ENCODE measurements around the gene EID2. TPM values are rescaled to one million over a fixed set of nuclear protein-coding genes. Genes with fewer than 3 reads are reported as not detected.

EID2 gene
- total RNA-seq, 1 donor from 2014 or later = 13.5 TPM

DNA sequence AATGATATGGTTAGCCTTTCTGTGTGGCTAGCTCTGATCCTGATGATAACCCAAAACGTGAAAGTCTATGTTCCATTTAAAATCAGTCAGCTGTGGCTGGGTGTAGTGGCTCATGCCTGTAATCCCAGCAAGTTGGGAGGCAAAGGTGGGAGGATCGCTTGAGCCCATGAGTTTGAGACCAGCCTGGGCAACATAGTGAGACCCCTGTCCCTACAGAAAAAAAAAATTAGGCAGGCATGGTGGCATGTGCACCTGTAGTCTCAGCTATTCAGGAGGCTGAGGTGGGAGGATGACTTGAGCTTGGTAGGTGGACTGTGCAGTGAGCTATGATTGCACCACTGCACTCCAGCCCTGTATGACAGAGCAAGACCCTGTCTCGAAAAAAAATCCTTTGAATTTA, 6.2 kb downstream of the EID2 start:
- H3K4me3 ChIP-seq = no peak overlapping the region
- no peak for DNase-seq
- no peak overlapping the region for H3K27ac ChIP-seq
- intact Hi-C loops (cut with DNase I) = no loop called here
- no peaks in the 10 kb centered on the region for H3K27me3 ChIP-seq
- TF ChIP-seq, protein P1, sequence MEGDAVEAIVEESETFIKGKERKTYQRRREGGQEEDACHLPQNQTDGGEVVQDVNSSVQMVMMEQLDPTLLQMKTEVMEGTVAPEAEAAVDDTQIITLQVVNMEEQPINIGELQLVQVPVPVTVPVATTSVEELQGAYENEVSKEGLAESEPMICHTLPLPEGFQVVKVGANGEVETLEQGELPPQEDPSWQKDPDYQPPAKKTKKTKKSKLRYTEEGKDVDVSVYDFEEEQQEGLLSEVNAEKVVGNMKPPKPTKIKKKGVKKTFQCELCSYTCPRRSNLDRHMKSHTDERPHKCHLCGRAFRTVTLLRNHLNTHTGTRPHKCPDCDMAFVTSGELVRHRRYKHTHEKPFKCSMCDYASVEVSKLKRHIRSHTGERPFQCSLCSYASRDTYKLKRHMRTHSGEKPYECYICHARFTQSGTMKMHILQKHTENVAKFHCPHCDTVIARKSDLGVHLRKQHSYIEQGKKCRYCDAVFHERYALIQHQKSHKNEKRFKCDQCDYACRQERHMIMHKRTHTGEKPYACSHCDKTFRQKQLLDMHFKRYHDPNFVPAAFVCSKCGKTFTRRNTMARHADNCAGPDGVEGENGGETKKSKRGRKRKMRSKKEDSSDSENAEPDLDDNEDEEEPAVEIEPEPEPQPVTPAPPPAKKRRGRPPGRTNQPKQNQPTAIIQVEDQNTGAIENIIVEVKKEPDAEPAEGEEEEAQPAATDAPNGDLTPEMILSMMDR (IDR thresholded peaks at IDR 0.05) = no peak
- no peaks in the 10 kb centered on the region for H3K9me3 ChIP-seq
- ATAC-seq = no peak
- peaks cover 25% of the 10 kb centered on the region for H3K4me1 ChIP-seq
- no peaks in the 10 kb centered on the region for H3K36me3 ChIP-seq

DNA sequence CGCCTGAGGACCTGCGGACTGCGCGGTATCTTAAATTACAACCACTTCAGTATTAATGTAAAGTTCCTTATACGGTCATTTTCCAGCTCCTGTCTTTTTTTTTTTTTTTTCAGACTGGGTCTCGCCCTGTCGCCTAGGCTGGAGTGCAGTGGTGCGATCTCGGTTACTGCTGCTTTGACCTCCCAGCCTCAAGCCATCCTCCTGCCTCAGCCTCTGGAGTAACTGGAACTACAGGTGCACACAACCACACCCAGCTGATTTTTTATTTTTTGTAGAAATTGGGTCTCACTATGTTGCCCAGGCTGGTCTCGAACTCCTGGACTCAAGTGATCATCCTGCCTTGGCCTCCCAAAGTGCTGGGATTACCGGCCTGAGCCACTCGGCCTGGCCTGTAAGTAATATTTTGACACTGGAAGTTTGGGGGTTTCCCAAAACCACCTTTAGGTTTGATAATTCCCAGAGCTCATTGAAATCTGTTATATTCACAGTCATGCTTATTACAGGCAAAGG, 6.9 kb downstream of the EID2 start:
- H3K27me3 ChIP-seq = no peaks in the 10 kb centered on the region
- ATAC-seq (no peak), DNase-seq (no peak)
- H3K27ac ChIP-seq = no peak overlapping the region
- H3K4me3 ChIP-seq = peak overlapping the region; percentile 97
- peaks cover 18% of the 10 kb centered on the region for H3K4me1 ChIP-seq
- H3K9me3 ChIP-seq = no peaks in the 10 kb centered on the region
- no peaks in the 10 kb centered on the region for H3K36me3 ChIP-seq
- TF ChIP-seq, protein P1 (IDR thresholded peaks at IDR 0.05) = peak; percentile 9
- intact Hi-C loops (cut with DNase I) = no loop called here

DNA sequence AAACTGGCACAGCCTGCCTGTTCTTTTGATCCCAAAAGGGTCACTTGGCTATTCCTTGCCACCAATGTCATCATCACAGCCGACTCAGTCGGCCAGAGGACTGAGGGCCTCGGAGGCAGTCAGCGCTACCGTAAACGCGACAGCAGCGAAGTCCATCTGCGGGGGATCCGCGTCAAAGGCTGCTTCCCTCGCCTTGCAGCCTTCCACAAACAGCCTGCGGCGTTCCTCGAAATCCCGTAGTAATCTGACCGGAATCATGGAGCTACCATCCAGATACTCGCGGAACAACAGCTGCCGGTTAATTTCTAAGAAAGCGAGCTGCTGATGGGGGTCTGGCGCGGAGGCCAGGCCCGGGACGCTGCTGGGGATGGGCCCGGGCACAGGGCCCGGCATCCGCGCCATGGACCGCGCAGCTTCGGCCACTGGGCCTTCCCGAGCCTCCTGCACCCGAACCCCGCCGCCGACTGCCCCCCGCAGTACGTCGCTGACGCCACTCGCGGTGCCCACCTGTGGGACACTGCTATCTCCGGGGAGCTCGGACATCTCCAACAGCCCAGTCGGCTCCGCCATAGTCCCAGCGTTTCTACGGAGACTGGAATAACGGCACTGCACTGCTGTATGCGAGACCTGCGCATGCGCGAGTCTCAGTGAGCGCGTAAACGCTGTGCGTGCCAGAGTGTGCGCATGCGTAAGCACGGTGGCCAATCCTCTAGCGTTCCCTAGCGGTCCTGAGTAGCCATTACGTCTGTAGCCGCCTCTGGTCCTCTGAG, 7.5 kb downstream of the EID2 start, which contains the start of gene EID2B:
Gene EID2B (minus strand): TSS at position 620 of the 770 bp plus-strand sequence. CDS start 50 bp downstream, at position 570.
- Histone ChIP-seq H3K27ac (peak within 1 kb of the TSS; percentile 84), H3K36me3 (no peaks in the 10 kb centered on the region), H3K4me3 (peak within 1 kb of the TSS; percentile 97), H3K27me3 (no peaks in the 10 kb centered on the region), H3K4me1 (peaks cover 16% of the 10 kb centered on the region), H3K9me3 (no peaks in the 10 kb centered on the region)
- intact Hi-C loops (cut with DNase I) = no loop called here
- peak; percentile 98 for DNase-seq
- peak; percentile 99 for ATAC-seq
- TF ChIP-seq, protein P1 (IDR thresholded peaks at IDR 0.05) = peak; percentile 98

DNA sequence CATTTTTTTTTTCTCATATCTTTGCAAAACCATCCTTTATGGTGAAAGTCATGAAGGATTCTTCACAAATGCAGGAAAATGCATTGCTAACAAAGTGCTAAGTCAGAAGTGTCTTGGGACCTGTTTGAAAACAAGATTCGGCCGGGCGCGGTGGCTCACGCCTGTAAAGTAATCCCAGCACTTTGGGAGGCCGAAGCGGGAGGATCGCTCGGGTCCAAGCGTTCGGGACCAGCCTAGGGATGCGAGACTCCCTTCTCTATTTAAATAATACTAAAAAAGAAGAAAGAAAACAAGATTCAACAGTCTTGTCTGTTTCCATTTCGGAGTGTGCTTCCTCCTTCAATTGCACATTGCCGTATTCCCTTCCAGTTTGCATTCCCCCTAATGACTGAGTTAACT, 8.1 kb downstream of the EID2 start:
- Histone ChIP-seq H3K9me3 (no peaks in the 10 kb centered on the region), H3K4me3 (peak overlapping the region; percentile 97), H3K27me3 (no peaks in the 10 kb centered on the region), H3K36me3 (no peaks in the 10 kb centered on the region), H3K4me1 (peaks cover 16% of the 10 kb centered on the region), H3K27ac (peak overlapping the region; percentile 84)
- TF ChIP-seq, protein P1 (IDR thresholded peaks at IDR 0.05) = no peak
- DNase-seq = no peak
- no peak for ATAC-seq
- intact Hi-C loops (cut with DNase I) = no loop called here

DNA sequence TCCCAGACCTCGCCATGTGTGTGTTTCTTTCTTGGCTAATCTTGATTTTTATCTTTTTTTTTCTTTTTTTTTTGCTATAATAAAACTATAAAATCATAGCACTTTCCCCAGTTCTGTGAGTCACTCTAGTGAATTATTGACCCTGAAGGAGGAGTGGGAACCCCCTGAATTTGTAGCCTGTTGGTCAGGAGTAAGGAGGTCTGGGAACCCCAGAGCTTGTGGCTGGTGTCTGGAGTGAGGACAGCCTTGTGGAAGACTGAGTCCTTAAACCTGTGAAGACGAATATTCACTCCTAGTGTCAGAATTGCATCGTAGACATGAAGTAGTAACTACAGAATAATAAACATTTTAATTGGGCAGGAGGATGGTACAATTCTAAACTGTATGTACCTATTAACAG, 14.8 kb downstream of the EID2 start:
- ATAC-seq (no peak), DNase-seq (no peak)
- Histone ChIP-seq H3K27ac (no peak overlapping the region), H3K36me3 (no peaks in the 10 kb centered on the region), H3K4me3 (no peak overlapping the region), H3K9me3 (no peaks in the 10 kb centered on the region), H3K4me1 (no peaks in the 10 kb centered on the region), H3K27me3 (no peaks in the 10 kb centered on the region)
- TF ChIP-seq, protein P1 (IDR thresholded peaks at IDR 0.05) = no peak
- intact Hi-C loops (cut with DNase I) = no loop called here
